NCI-H226 (cell line): Measurements from ENCODE around the gene ENTPD6.
A peak's percentile ranks its signal among the peaks of the same experiment; 100 is the strongest.

Experiments
- DNase-seq: peaks from one replicate; pipeline ENCODE4 v3.0.0-alpha.2; 2015

The ENTPD6 gene

DNA sequence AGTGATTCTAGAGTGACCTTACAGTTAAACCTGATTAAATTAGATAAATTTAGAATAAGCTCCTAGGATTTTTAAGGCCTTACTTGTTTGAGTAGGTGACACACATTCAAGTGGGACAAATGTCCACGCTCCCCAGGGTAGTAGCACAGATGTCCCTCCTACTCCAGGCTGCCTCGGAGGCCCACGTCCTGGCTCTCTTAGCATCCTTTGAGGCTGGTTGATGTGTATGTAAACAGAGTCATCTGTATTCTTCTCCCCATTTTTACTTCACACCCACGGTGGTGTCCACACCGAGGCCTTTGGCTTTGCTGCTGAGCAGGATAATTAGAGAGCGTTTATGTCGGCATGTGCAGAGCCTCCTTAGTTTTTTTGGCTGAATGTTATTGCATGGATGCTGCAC is 15.8 kb downstream of the ENTPD6 start:
- no peak for DNase-seq

- DNase-seq, result no peak
Observed at GRCh38 chr20:25212242-25212641, 16.7 kb downstream of the ENTPD6 start.

DNA sequence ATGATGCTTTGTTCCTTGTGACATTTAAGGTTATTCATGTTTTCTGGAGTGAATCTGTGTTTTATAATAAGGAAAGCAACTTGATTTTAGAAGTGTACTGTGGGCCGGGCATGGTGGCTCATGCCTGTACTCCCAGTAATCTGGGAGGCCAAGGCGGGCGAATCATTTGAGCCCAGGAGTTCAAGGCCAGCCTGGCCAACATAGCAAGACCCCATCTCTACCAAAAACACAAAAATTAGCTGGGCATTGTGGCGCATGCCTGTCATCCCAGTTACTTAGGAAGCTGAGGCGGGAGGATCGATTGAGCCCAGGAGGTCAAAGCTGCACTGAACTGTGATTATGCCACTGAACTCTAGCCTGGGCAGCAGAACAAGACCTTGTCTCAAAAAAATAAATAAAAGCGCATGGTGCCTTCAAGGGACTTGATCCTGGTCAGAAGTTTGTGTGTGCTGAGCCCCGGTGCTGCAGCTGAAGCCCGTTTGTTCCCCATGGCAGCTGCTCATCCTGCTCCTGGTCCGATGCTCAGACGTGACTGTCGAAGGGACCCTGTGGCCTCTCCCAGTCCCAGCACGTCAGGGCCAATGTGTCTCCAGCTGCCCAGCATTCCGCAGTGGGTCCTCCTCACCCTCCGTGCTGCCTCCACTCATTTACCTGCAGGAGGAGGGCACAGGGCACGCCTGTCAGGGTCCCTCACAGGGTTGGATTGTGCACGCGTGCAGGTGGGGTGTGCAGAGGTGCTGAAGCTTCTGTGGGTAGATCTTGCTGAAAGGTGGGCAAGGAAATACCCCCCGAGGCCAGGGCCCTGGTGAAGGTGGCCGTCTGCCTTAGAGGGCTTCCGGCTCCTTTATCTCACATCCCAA is 18.3 kb downstream of the ENTPD6 start:
- no peak for DNase-seq

DNA sequence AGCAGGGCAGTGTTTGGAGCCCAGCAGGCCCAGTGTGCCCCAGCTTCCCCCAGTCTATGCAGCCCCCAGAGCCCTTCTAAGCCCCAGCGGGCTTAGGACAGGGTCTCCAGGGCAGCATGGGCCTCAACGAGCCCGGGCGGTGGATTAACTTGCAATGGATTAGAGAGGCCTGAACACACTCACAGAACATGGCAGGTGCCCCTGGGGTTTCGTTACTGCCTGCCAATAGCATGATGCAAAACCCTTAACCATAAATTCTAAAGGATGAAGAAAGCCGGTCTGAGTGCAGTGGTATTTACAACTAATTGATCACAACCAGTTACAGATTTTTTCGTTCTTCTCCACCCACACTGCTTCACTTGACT is 18.9 kb downstream of the ENTPD6 start:
- DNase-seq, result no peak

DNA sequence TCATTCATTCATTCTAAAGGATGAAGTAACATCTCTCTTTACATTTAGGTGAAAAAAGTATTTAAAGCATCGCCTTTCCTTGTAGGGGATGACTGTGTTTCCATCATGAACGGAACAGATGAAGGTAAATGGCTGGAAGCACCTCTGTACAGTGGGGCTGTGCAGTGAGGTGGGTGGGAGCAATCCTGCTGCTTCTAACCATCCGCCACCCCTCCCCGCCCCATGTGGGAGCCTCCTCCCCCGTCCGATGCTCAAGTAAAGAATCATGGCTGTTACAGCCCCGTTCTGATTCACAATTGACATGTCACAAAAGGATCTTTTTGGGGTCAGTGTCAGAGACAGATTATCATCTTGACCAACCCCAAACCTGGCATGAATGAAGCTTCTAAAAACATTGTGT is 19.3 kb downstream of the ENTPD6 start:
- no peak for DNase-seq

GRCh38 chr20:25215521-25215920 is 20.0 kb downstream of the ENTPD6 start:
- no peak for DNase-seq

DNA sequence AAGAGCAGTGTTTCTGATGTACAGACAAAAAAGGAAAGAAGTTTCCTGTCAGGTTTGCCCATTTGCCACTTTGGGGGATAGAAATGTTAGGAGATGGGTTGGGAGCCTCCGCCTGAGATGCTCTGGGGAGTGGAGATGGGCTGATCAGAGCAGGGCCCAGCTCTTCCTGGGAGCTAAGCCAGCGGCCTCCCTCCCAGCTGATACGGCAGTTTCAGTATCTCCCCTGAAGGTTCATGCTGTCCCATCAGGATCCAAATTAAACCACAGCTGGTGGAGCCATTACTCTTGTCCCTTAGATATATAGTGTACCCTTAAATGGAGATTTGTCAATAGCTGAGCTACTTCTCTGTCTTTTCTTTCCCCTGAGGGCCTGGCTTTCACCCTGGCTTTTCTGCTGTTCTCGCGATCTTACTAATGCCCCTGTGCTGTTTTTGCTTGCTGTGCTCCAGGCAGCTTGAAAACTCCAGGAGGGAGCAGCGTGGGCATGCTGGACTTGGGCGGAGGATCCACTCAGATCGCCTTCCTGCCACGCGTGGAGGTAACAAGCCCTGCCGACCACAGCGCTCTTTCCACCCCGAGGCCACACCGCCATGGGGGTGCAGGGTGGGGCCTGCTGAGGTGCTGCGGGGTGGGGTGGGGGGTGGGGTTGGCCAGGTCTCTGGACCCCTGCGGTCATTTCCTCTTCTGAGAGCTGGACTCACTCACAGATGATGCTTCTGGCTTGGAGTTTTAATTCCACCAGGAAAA is 20.9 kb downstream of the ENTPD6 start:
- no peak for DNase-seq

DNA sequence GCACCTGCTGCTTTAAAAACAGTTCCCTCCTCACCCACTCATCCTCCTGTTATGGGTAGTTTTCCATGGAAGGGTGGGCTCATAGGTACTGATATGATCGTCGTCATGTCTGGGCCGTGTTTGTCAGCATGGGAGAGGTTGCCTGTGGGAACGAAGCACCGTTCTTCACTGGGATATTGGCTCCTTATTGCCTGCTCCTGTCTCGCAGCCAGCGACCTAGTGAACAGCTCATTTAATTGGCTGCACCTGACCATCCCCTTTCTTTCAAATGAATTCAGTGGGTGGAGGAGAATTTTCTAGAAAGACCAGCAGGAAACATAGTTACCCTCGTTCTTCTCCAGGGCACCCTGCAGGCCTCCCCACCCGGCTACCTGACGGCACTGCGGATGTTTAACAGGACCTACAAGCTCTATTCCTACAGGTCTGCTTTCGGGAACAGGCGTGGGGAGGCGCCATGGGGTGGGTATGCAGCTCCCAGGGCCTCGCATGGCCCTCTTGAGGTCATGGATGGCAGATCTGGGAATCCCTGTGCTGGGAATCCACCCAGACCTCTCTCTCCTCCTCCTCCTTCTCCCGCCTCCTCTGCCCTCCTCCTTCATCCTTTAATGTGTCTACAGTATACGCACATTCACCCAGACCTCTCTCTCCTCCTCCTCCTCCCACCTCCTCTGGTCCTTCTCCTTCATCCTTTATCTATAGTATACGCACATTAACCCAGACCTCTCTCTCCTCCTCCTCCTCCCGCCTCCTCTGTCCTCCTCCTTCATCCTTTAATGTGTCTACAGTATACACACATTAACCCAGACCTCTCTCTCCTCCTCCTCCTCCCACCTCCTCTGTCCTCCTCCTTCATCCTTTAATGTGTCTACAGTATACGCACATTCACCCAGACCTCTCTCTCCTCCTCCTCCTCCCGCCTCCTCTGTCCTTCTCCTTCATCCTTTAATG is 21.9 kb downstream of the ENTPD6 start:
- no peak for DNase-seq

DNA sequence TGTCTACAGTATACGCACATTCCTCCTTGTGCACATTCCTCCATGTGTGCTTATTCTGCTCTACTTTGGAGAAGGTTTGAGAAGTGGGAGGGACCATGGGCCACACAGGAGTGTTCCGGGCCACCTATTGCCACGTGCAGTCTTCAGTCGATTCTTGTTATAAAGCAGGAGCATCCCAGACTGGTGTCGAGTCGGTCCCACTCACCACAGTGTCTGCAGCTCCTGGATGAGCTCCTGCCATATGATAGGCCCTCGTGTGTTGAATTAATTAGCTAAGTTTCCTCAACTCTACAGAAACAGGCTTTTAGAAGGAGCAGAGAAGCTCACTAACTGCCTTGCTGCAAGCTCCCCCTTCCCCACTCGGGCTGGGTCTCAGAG is 22.6 kb downstream of the ENTPD6 start:
- DNase-seq, result no peak

- DNase-seq, result no peak
Observed at GRCh38 chr20:25218492-25218891, 23.0 kb downstream of the ENTPD6 start.

DNA sequence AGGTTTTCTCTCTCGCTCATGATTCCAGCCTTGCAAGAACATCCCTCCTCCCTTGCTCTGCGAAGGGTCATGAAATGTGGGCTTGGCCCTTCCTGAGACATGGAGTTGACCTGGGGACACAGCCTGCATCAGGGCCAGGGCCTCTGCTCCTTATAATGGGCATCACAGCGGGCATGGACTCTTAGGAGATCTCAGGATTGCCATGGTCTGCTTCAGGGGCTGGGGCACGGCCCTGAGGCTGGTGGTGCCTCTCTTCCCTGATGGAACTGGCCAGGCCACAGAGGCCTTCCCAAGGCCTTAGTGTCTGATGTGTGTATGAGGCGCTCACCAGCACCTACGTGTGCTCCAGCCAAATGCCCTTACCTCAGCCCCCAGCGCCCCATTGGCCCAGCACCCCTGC is 23.9 kb downstream of the ENTPD6 start:
- no peak for DNase-seq

GRCh38 chr20:25220021-25220730 is 24.7 kb downstream of the ENTPD6 start:
- DNase-seq, result no peak

GRCh38 chr20:25220810-25221591 is 25.5 kb downstream of the ENTPD6 start:
- no peak for DNase-seq

DNA sequence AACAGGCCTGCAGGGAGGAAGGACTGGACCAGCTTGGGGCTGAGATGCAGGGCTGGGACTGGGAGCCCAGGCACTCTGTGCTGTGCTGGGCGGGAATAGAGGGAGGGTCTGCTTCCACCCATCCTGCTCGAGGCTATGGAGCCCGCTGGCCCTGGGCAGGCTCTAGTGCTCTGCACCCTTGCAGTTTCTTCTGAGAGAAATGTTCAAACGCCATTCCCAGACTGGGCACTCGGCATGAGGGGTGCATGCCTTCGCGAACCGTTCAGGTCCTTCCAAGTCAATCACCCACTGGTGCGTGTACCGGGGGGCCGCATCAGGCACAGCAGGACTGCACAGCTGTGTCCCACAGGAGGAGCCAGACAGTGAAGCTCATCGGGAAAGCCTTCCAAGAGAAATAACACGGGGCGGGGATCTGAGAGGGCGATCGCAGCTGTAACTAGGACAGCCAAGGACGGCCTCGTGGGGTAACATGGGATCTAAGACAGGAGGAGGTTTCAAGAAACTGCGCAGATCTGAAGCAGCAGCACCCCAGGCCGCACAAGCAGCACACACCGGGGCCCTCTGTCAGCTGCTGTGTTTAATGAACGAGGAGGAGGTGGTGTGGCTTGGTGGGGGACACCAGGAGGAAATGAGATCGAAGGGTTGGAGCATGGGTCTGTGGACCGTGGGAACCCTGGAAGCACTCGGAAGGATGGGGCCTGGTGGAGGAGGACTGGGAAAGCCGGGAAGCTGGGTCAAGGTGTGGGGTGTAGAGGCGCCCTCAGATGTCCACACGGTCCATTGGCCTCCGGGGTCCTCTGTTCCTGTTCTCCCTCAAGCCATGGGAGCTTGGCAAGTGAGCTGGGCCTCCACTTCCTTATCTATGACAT is 26.3 kb downstream of the ENTPD6 start:
- DNase-seq, result no peak

DNA sequence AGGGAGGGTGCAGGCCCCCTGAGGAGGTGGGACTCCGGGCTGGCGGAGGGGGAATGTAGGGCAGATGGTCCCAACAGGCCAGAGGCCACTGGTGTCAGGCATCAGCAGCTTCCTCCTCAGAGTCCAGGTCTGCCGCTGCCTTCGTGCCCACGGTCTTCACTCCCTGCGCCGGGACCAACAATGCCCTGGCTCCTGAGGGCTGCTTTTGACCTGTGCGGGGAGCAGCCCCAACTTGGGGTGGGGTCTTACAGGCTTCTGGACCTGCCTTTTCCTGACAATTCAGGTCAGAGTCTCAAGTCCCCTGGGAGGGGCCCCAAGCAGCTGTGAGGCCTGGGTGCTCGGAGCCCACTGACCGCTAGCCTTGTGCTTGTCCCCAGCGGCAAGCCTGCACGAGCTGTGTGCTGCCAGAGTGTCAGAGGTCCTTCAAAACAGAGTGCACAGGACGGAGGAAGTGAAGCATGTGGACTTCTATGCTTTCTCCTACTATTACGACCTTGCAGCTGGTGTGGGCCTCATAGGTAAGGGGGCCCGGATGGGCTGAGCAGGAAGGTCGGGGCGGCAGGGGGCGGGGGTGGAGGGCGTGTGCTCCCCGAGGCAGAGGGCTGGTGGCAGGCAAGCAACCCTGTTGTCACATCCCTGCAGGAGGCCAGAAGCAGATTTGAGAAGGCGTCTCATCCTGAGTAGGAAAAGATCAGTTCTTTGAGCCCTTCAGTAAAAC is 27.1 kb downstream of the ENTPD6 start:
- no peak for DNase-seq

DNA sequence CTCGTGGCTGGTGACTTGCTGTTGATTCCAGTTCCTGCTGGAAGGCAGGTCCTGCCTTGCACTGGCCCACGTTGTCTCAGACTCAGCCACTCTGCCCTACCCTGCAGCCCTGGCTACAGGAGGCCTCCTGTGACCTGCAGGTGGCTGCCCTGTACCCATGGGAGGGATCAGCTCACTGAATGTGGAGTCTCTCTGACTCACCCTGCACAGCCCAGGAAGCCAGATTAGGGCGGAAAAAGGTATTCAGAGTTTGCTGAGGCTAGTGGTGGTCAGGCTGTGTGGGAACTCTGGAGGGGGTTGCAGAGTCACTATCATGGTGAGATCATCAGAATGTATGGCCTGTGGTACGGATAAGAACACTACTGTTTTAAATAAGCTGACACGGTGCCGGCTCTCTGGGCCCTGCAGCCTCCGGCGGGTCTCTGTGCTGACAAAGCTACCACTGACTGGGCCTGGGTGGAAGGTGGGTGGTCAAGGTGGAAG is 27.7 kb downstream of the ENTPD6 start:
- peak; percentile 93 for DNase-seq

DNA sequence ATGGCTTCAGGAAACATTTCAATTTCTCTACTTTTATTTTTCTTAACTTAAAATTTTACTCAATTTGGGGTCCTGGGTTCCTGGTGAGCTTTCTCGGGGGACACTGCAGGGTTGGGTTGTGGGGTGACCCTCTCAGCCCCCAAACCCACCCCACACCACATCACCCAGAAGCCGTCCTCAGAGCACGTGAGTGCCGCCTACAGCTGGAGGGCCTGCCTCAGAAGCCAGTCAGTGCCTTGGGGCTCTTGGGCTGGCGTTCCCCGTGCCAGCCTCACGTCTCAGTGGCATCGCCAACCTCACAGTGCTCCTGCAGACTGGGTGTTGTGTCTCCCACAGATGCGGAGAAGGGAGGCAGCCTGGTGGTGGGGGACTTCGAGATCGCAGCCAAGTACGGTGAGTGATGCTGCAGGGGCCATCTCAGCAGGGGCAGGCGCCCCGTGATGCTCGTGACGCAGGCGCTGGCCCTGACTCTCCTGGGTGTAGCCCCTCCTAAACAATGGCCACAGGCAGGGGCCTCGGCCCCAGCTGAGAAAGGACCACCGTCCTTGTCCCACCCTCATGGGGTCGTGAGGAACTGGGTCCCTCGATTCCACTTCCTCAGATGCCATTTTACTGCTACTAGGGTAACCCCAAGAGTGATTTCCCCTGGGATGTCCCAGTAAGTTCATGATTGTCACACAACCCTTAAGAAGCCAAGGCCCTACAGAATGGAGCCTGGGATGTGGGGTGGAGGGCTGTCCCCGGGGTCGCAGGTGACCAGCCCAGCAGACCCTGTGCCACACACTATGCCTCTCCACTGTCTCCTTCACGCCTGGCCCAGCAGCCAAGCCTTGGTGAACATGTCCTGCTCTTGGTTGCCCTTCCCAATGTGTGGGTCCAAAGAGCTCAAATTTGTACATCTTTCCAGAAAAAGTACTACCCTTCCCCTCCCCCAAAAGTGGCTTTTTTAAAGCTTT is 28.5 kb downstream of the ENTPD6 start:
- no peak for DNase-seq

GRCh38 chr20:25224941-25225340 is 29.4 kb downstream of the ENTPD6 start:
- DNase-seq, result no peak
